Endodermal cell (in vitro differentiated cells): ENCODE data around the gene TSC22D2. TPM values are rescaled to one million over a fixed set of nuclear protein-coding genes. Genes with fewer than 3 reads are reported as not detected.

ENCODE experiments used
- DNase-seq: peaks from one replicate; pipeline ENCODE4 v3.0.0-alpha.2; 2017
- H3K27ac ChIP-seq: 2 replicates; pipeline ENCODE4 v1.5.1; 2013; ENCODE audit warnings: mild to moderate bottlenecking, low read depth, low read length, moderate library complexity
- H3K27me3 ChIP-seq: 2 replicates; pipeline ENCODE4 v1.6.1; 2013; ENCODE audit warnings: mild to moderate bottlenecking, low read length, moderate library complexity; ENCODE audit not compliant: insufficient read depth, control insufficient read depth, poor library complexity, severe bottlenecking
- H3K36me3 ChIP-seq: 2 replicates; pipeline ENCODE4 v1.7.0; 2013; ENCODE audit warnings: mild to moderate bottlenecking, low read length, moderate library complexity; ENCODE audit not compliant: control insufficient read depth, insufficient read depth
- H3K4me1 ChIP-seq: one replicate; pipeline ENCODE4 v1.7.0; 2013; ENCODE audit warnings: low read length; ENCODE audit not compliant: control insufficient read depth, insufficient read depth
- H3K4me3 ChIP-seq: 2 replicates; pipeline ENCODE4 v1.5.1; 2013; ENCODE audit warnings: mild to moderate bottlenecking, low read length, moderate library complexity
- H3K9ac ChIP-seq: 2 replicates; pipeline ENCODE4 v1.6.1; 2013; ENCODE audit warnings: mild to moderate bottlenecking, low read length, moderate library complexity; ENCODE audit not compliant: poor library complexity, severe bottlenecking; ENCODE audit errors: extremely low read depth
- H3K9me3 ChIP-seq: 2 replicates; pipeline ENCODE4 v1.6.1; 2013; ENCODE audit warnings: mild to moderate bottlenecking, low read length, moderate library complexity; ENCODE audit not compliant: control insufficient read depth
- H3K27ac Mint-ChIP-seq: 2 replicates; pipeline ENCODE4 v1.8.0; 2020; ENCODE audit warnings: mixed read lengths
- H3K27me3 Mint-ChIP-seq: 2 replicates; pipeline ENCODE4 v1.8.0; 2021; ENCODE audit warnings: mild to moderate bottlenecking, mixed read lengths; ENCODE audit not compliant: insufficient read depth
- H3K36me3 Mint-ChIP-seq: 2 replicates; pipeline ENCODE4 v1.8.0; 2020; ENCODE audit warnings: low read depth, mixed read lengths
- H3K4me1 Mint-ChIP-seq: 2 replicates; pipeline ENCODE4 v1.8.0; 2020; ENCODE audit warnings: mixed read lengths
- H3K4me3 Mint-ChIP-seq: 2 replicates; pipeline ENCODE4 v1.8.0; 2020; ENCODE audit warnings: mild to moderate bottlenecking, moderate library complexity, mixed read lengths
- H3K9me3 Mint-ChIP-seq: 2 replicates; pipeline ENCODE4 v1.8.0; 2020; ENCODE audit warnings: mild to moderate bottlenecking, mixed read lengths
- WGBS, 2 experiments: methylation state at CpG; one replicate each; pipeline versions ENCODE4 v1.1.5 to v1.1.7; 2013; ENCODE audit warnings: missing lambda C conversion rate in 2 of 2, mixed read lengths in 1 of 2; ENCODE audit not compliant: insufficient coverage in 1 of 2, insufficient read length in 1 of 2; 5-methylcytosine and 5-hydroxymethylcytosine counted together
- total RNA-seq, 2 donors: library from RNA; stranded (reverse); fragmentation: NEBNext Ultra II Directional in 1 of 2; extraction: Animal tissue kit (Norgen Biotek cat#: 25700) in 1 of 2; gene quantifications; 2 replicates in 1 of 2; 3 replicates in 1 of 2; pipeline ENCODE4 v1.2.1, GENCODE V29; 2021
- TF ChIP-seq, protein P1 (sequence below): fragments of 200-600 bp; sonication (generic); conservative IDR thresholded peaks from 2 replicates; pipeline ENCODE4 v1.5.0; 2021; ENCODE audit warnings: antibody characterized with exemption, mild to moderate bottlenecking

Gene TSC22D2
- total RNA-seq, 2 donors from 2014 or later = 25.6 to 29.1 TPM

GRCh38 chr3:150414959-150415358, 6.9 kb downstream of the TSC22D2 start:
- Mint-ChIP-seq H3K27ac (no peak overlapping the region), H3K9me3 (no peaks in the 10 kb centered on the region), H3K4me1 (peaks cover 57% of the 10 kb centered on the region), H3K36me3 (peaks cover 18% of the 10 kb centered on the region), H3K4me3 (no peak overlapping the region), H3K27me3 (no peaks in the 10 kb centered on the region)
- H3K9me3 ChIP-seq = no peaks in the 10 kb centered on the region
- no peaks in the 10 kb centered on the region for H3K27me3 ChIP-seq
- H3K4me1 ChIP-seq = no peaks in the 10 kb centered on the region
- H3K9ac ChIP-seq = no peak overlapping the region
- TF ChIP-seq, protein P1, sequence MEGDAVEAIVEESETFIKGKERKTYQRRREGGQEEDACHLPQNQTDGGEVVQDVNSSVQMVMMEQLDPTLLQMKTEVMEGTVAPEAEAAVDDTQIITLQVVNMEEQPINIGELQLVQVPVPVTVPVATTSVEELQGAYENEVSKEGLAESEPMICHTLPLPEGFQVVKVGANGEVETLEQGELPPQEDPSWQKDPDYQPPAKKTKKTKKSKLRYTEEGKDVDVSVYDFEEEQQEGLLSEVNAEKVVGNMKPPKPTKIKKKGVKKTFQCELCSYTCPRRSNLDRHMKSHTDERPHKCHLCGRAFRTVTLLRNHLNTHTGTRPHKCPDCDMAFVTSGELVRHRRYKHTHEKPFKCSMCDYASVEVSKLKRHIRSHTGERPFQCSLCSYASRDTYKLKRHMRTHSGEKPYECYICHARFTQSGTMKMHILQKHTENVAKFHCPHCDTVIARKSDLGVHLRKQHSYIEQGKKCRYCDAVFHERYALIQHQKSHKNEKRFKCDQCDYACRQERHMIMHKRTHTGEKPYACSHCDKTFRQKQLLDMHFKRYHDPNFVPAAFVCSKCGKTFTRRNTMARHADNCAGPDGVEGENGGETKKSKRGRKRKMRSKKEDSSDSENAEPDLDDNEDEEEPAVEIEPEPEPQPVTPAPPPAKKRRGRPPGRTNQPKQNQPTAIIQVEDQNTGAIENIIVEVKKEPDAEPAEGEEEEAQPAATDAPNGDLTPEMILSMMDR = no peak
- DNase-seq = no peak
- peaks cover 21% of the 10 kb centered on the region for H3K36me3 ChIP-seq
- H3K4me3 ChIP-seq = peak overlapping the region; percentile 99
- WGBS, 2 experiments = 83 to 100% methylated on average over 1 to 5 of the region's 5 CpGs
- no peak overlapping the region for H3K27ac ChIP-seq

- 67 to 92% methylated on average over 1 of the region's 1 CpG for WGBS, 2 experiments
- TF ChIP-seq, protein P1 = no peak
- Histone ChIP-seq H3K36me3 (peaks cover 27% of the 10 kb centered on the region), H3K4me3 (no peak overlapping the region), H3K27me3 (no peaks in the 10 kb centered on the region), H3K27ac (no peak overlapping the region), H3K4me1 (no peaks in the 10 kb centered on the region), H3K9me3 (no peaks in the 10 kb centered on the region), H3K9ac (no peak overlapping the region)
- H3K27me3 Mint-ChIP-seq = no peaks in the 10 kb centered on the region
- no peak overlapping the region for H3K4me3 Mint-ChIP-seq
- peaks cover 13% of the 10 kb centered on the region for H3K36me3 Mint-ChIP-seq
- H3K4me1 Mint-ChIP-seq = peaks cover 50% of the 10 kb centered on the region
- no peaks in the 10 kb centered on the region for H3K9me3 Mint-ChIP-seq
- DNase-seq = no peak
- peak overlapping the region; percentile 78 for H3K27ac Mint-ChIP-seq
Measured at GRCh38 chr3:150419076-150419868, 11.2 kb downstream of the TSC22D2 start.

GRCh38 chr3:150419959-150420358, 11.9 kb downstream of the TSC22D2 start:
- Mint-ChIP-seq H3K4me3 (no peak overlapping the region), H3K27me3 (no peaks in the 10 kb centered on the region), H3K4me1 (peaks cover 44% of the 10 kb centered on the region), H3K27ac (no peak overlapping the region), H3K9me3 (no peaks in the 10 kb centered on the region), H3K36me3 (peaks cover 9% of the 10 kb centered on the region)
- H3K4me1 ChIP-seq = no peaks in the 10 kb centered on the region
- DNase-seq = no peak
- H3K9me3 ChIP-seq = no peaks in the 10 kb centered on the region
- peaks cover 32% of the 10 kb centered on the region for H3K36me3 ChIP-seq
- no peaks in the 10 kb centered on the region for H3K27me3 ChIP-seq
- H3K27ac ChIP-seq = no peak overlapping the region
- TF ChIP-seq, protein P1 = no peak
- H3K9ac ChIP-seq = no peak overlapping the region
- H3K4me3 ChIP-seq = no peak overlapping the region
